Keratinocyte (primary cell): ENCODE data around the gene ANGPT4. TPM values are rescaled to one million over a fixed set of nuclear protein-coding genes. Genes with fewer than 3 reads are reported as not detected.

Source experiments
- DNase-seq: peaks from one replicate; pipeline ENCODE4 v3.0.0-alpha.2; 2011; ENCODE audit warnings: low read depth, missing footprints, low spot score
- FAIRE-seq: peaks from 2 replicates; lab custom pipeline; 2011; peaks lifted over from hg19 to GRCh38; lab: Jason Lieb, UNC
- H2AFZ ChIP-seq: 2 replicates; pipeline ENCODE4 v1.6.0; 2012; ENCODE audit warnings: low read length, control low read depth, inconsistent platforms; ENCODE audit not compliant: control insufficient read depth
- H3K27ac ChIP-seq: 2 replicates; pipeline ENCODE4 v1.5.1; 2011; ENCODE audit warnings: low read length; ENCODE audit not compliant: control insufficient read depth, insufficient read depth
- H3K27me3 ChIP-seq: 3 replicates; pipeline ENCODE4 v1.6.0; 2011; ENCODE audit warnings: low read length; ENCODE audit not compliant: control insufficient read depth, insufficient read depth; ENCODE audit errors: extremely low read depth
- H3K36me3 ChIP-seq, 2 experiments: 2 replicates in 1 of 2; 3 replicates in 1 of 2; pipeline ENCODE4 v1.5.1; 2011; ENCODE audit warnings: low read length in 2 of 2, mild to moderate bottlenecking in 1 of 2; ENCODE audit not compliant: control insufficient read depth in 2 of 2, insufficient read depth in 2 of 2; ENCODE audit errors: extremely low read depth in 1 of 2
- H3K4me1 ChIP-seq: 3 replicates; pipeline ENCODE4 v1.5.1; 2011; ENCODE audit warnings: low read length; ENCODE audit not compliant: control insufficient read depth, insufficient read depth; ENCODE audit errors: extremely low read depth
- H3K4me2 ChIP-seq: 3 replicates; pipeline ENCODE4 v1.6.0; 2011; ENCODE audit warnings: low read depth, low read length; ENCODE audit not compliant: control insufficient read depth, insufficient read depth; ENCODE audit errors: extremely low read depth
- H3K4me3 ChIP-seq, 3 experiments: fragments of 200-600 bp in 1 of 3; sonication (generic) in 1 of 3; 2 replicates in 2 of 3; 3 replicates in 1 of 3; pipeline ENCODE4 v1.5.1; 2011 to 2016; ENCODE audit warnings: low read length in 3 of 3, mild to moderate bottlenecking in 3 of 3, control low read depth in 2 of 3, inconsistent platforms in 1 of 3, low read depth in 1 of 3, mixed read lengths in 1 of 3, mixed run types in 1 of 3, moderate library complexity in 1 of 3; ENCODE audit not compliant: control insufficient read depth in 2 of 3, insufficient read depth in 2 of 3; ENCODE audit errors: extremely low read depth in 1 of 3
- H3K79me2 ChIP-seq: 2 replicates; pipeline ENCODE4 v1.6.0; 2012; ENCODE audit warnings: low read length; ENCODE audit not compliant: control insufficient read depth, insufficient read depth
- H3K9ac ChIP-seq: 3 replicates; pipeline ENCODE4 v1.6.0; 2011; ENCODE audit warnings: low read length; ENCODE audit not compliant: control insufficient read depth, insufficient read depth; ENCODE audit errors: extremely low read depth
- H3K9me1 ChIP-seq: 3 replicates; pipeline ENCODE4 v1.6.0; 2011; ENCODE audit warnings: low read length; ENCODE audit not compliant: control insufficient read depth, insufficient read depth; ENCODE audit errors: extremely low read depth
- H3K9me3 ChIP-seq: 2 replicates; pipeline ENCODE4 v1.5.1; 2012; ENCODE audit warnings: low read depth, low read length; ENCODE audit not compliant: control insufficient read depth
- H4K20me1 ChIP-seq: 3 replicates; pipeline ENCODE4 v1.6.0; 2011; ENCODE audit warnings: low read length; ENCODE audit not compliant: control insufficient read depth, insufficient read depth; ENCODE audit errors: extremely low read depth
- EZH2 ChIP-seq: IDR thresholded peaks from one replicate; pipeline ENCODE4 v1.6.1; 2012; ENCODE audit warnings: inconsistent platforms, mild to moderate bottlenecking, low read length, moderate library complexity
- dilution Hi-C: fragments of 300-500 bp; cut with MboI; formaldehyde crosslinking; loops from one replicate; pipeline ENCODE4 v1.7.0; 2020; ENCODE audit warnings: low sequenced_read_pairs; ENCODE audit not compliant: extremely low pct_ligation_motif_present
- polyA plus RNA-seq, 5 experiments: library from polyadenylated mRNA; depleted of rRNA in 3 of 5; stranded (reverse) in 3 of 5; stranded (forward) in 1 of 5; unstranded in 1 of 5; fragments of >200 nt; gene quantifications; 1 replicate in 1 of 5; 2 replicates in 3 of 5; 3 replicates in 1 of 5; pipeline versions ENCODE4 v1.2.1 to v1.2.3, GENCODE V29; 2011 to 2012; ENCODE audit warnings: missing spikeins in 2 of 5, low read depth in 1 of 5, low replicate concordance in 1 of 5
- TF ChIP-seq, protein P1 (sequence below), 3 experiments: IDR thresholded peaks in 1 of 3; conservative IDR thresholded peaks in 1 of 3; optimal IDR thresholded peaks in 1 of 3; 2 replicates in 2 of 3; 3 replicates in 1 of 3; pipeline versions ENCODE3 to v1.5.1; 2011; ENCODE audit warnings: low read length in 3 of 3, mild to moderate bottlenecking in 3 of 3, moderate library complexity in 2 of 3, control low read depth in 1 of 3, inconsistent platforms in 1 of 3; ENCODE audit not compliant: insufficient read depth in 2 of 3; ENCODE audit errors: extremely low read depth in 1 of 3

Gene ANGPT4
- polyA plus RNA-seq, 1 donor (not counting 4 experiments of a cell fraction or from before 2014, with no cell fraction given): not detected

DNA sequence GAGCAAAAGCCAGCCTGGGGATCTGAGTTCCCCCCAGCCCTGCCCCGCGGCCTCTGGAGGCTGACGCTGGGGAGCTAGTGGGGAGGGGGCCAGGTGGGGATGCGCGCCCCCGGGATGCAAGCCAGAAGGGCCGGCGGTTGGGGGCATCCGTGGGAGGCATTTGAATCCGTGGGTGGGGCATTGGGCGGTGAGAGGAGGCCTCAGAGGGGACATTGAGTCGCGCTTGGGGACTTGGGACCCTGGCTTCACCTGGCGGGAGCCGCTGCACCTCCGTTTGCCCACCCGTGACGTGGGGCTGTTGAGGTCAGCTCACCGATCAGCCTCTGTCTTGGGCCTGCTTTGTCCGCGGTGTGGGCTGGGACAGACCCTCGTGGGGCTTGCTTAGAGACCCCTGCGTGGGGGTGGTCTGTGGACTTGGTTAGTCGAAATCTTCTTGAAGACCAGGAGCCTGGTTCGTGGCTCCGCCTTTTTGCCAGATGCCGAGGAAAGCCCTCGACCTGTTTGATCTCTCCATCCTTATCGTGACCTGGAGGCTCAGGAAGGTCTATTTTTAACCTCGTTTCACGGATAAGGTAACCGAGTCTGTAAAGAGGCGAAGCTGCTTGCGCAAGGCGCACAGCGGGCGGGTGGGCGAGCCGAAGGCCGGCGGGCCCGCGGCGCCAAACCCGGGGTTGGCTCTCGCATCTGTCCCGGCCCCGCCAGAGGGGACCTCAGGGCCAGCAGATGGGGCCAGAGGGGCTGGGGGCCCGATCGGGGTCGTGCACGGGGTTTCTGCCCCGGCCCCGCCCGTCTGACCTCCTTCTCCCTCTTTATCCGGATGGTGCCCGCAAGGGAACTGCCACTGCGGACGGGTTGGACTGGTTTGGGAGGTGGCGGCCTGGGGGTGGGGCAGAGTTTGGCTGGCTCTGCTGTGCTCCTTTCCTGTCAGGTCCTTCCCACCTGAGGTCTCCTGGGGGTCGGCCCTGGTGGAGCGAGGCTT lies 74.3 kb downstream of the ANGPT4 start:
- Histone ChIP-seq H3K9ac (peak overlapping the region; percentile 75), H3K27me3 (no peaks in the 10 kb centered on the region), H3K4me2 (peak overlapping the region; percentile 99), H3K4me1 (peaks cover 52% of the 10 kb centered on the region), H3K9me3 (no peaks in the 10 kb centered on the region), H3K9me1 (peaks cover 7% of the 10 kb centered on the region), H3K36me3 (peaks cover 6 to 11% of the 10 kb centered on the region in 2 experiments), H3K4me3 (peak overlapping the region; percentile 80 to 90 (median 85)), H4K20me1 (peaks cover 2% of the 10 kb centered on the region), H3K27ac (peak overlapping the region; percentile 29), H2AFZ (peak overlapping the region; percentile 0), H3K79me2 (peaks cover 77% of the 10 kb centered on the region)
- DNase-seq (no peak), FAIRE-seq (peak; percentile 13)
- dilution Hi-C loops: no loop called here
- TF ChIP-seq EZH2: no peak
- TF ChIP-seq, protein P1, sequence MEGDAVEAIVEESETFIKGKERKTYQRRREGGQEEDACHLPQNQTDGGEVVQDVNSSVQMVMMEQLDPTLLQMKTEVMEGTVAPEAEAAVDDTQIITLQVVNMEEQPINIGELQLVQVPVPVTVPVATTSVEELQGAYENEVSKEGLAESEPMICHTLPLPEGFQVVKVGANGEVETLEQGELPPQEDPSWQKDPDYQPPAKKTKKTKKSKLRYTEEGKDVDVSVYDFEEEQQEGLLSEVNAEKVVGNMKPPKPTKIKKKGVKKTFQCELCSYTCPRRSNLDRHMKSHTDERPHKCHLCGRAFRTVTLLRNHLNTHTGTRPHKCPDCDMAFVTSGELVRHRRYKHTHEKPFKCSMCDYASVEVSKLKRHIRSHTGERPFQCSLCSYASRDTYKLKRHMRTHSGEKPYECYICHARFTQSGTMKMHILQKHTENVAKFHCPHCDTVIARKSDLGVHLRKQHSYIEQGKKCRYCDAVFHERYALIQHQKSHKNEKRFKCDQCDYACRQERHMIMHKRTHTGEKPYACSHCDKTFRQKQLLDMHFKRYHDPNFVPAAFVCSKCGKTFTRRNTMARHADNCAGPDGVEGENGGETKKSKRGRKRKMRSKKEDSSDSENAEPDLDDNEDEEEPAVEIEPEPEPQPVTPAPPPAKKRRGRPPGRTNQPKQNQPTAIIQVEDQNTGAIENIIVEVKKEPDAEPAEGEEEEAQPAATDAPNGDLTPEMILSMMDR (optimal IDR thresholded peaks at IDR 0.05 in 1 of 3, IDR thresholded peaks at IDR 0.05 in 1 of 3, conservative IDR thresholded peaks at IDR 0.05 in 1 of 3; ENCODE audit: extremely low read depth in 1 of 3, insufficient read depth in 2 of 3, low read length in 3 of 3): no peak

- H3K27ac ChIP-seq: peak overlapping the region; percentile 29
- H3K79me2 ChIP-seq: peaks cover 70% of the 10 kb centered on the region
- H4K20me1 ChIP-seq: peaks cover 2% of the 10 kb centered on the region
- FAIRE-seq (no peak), DNase-seq (no peak)
- dilution Hi-C loops: no loop called here
- H3K27me3 ChIP-seq: no peaks in the 10 kb centered on the region
- peaks cover 7% of the 10 kb centered on the region for H3K9me1 ChIP-seq
- H3K9ac ChIP-seq: peak overlapping the region; percentile 75
- H3K4me1 ChIP-seq: peaks cover 56% of the 10 kb centered on the region
- H3K36me3 ChIP-seq: peaks cover 5 to 6% of the 10 kb centered on the region in 2 experiments
- TF ChIP-seq, protein P1 (optimal IDR thresholded peaks at IDR 0.05 in 1 of 3, IDR thresholded peaks at IDR 0.05 in 1 of 3, conservative IDR thresholded peaks at IDR 0.05 in 1 of 3; ENCODE audit: extremely low read depth in 1 of 3, insufficient read depth in 2 of 3, low read length in 3 of 3): no peak
- no peak for TF ChIP-seq EZH2
- H2AFZ ChIP-seq: peak overlapping the region; percentile 19
- H3K9me3 ChIP-seq: no peaks in the 10 kb centered on the region
- H3K4me2 ChIP-seq: peak overlapping the region; percentile 99
- H3K4me3 ChIP-seq: peak overlapping the region; percentile 80 to 90 (median 85)
Observed at GRCh38 chr20:840858-841567, 75.1 kb downstream of the ANGPT4 start.
